Ecto neural progenitor cell (in vitro differentiated cells): Measurements from ENCODE around the gene PLEKHA4.
"Not testable (repeated sequence)": the region's sequence is repeated elsewhere in the genome, so short reads cannot be mapped to it uniquely, and the experiment has no call there.

ENCODE experiments used
- DNase-seq: peaks from one replicate; pipeline ENCODE4 v3.0.0-alpha.2; 2018; ENCODE audit warnings: low spot score

Gene PLEKHA4

GRCh38 chr19:48887861-48888612 lies 19.6 kb upstream of the PLEKHA4 start:
- DNase-seq, result no peak

GRCh38 chr19:48883726-48884125 lies 15.3 kb upstream of the PLEKHA4 start:
- DNase-seq, result no peak

GRCh38 chr19:48881741-48882657 lies 13.6 kb upstream of the PLEKHA4 start:
- no peak for DNase-seq

- not testable (repeated sequence) for DNase-seq
These were observed 11.3 kb upstream of the PLEKHA4 start for GRCh38 chr19:48879696-48880095.

GRCh38 chr19:48879025-48879637 lies 10.7 kb upstream of the PLEKHA4 start:
- no peak for DNase-seq

GRCh38 chr19:48878196-48879024 lies 10.0 kb upstream of the PLEKHA4 start:
- DNase-seq, result no peak

GRCh38 chr19:48877855-48878195 lies 9.4 kb upstream of the PLEKHA4 start:
- no peak for DNase-seq

- DNase-seq, result not testable (repeated sequence)
These were observed 7.9 kb upstream of the PLEKHA4 start for GRCh38 chr19:48876043-48876981.

- no peak for DNase-seq
These were observed 6.1 kb upstream of the PLEKHA4 start for GRCh38 chr19:48874303-48875135.

GRCh38 chr19:48873476-48874302 lies 5.3 kb upstream of the PLEKHA4 start:
- DNase-seq, result no peak

GRCh38 chr19:48872884-48873475 lies 4.6 kb upstream of the PLEKHA4 start:
- peak; percentile 78 for DNase-seq

GRCh38 chr19:48872182-48872883 lies 3.9 kb upstream of the PLEKHA4 start, which contains the start of gene PPP1R15A:
Gene PPP1R15A, plus strand, starts transcription at chr19:48872421. Its CDS starts 813 bp downstream, at chr19:48873234.
- peak; percentile 99 for DNase-seq

- DNase-seq, result not testable (repeated sequence)
These were observed 3.2 kb upstream of the PLEKHA4 start for GRCh38 chr19:48871471-48872181.

- no peak for DNase-seq
These were observed 1.6 kb upstream of the PLEKHA4 start for GRCh38 chr19:48870048-48870447.

GRCh38 chr19:48867746-48868113 lies 687 bp downstream of the PLEKHA4 start:
- no peak for DNase-seq

GRCh38 chr19:48867123-48867745 lies 1.2 kb downstream of the PLEKHA4 start:
- no peak for DNase-seq

- DNase-seq, result no peak
These were observed 1.7 kb downstream of the PLEKHA4 start for GRCh38 chr19:48866692-48867091.
